Tongue (tissue), 2 donors: Measurements from ENCODE around the gene ADAMTSL1. TPM values are rescaled to one million over a fixed set of nuclear protein-coding genes. Genes with fewer than 3 reads are reported as not detected.

Source experiments
- DNase-seq: peaks from one replicate; pipeline ENCODE4 v3.0.0-alpha.2; 2015
- total RNA-seq: library from RNA; depleted of rRNA; stranded (reverse); fragments of >200 nt; gene quantifications from one replicate; pipeline ENCODE4 v1.2.3, GENCODE V29; 2014

Gene ADAMTSL1
- total RNA-seq, 1 donor from 2014 or later: 22.4 TPM

DNA sequence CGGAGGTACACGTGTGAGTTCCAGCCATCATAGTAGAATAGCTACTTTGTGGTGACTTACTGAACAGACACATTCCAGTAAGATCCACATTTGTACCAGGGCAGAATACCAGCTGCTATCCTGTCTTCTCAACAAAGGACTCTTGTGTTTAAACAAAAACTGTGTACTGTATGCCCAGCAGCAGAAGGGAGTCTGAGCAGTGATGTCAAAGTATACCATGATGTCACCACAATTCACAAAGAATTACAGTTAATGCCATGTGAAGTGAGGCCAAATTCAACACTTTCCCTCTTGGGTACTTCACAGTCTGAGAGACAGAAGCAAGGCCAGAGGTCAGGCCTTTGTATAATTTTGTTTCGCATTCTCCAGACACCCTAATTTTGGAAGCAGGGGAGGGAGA lies 137.0 kb downstream of the ADAMTSL1 start:
- DNase-seq: peak; percentile 90

DNA sequence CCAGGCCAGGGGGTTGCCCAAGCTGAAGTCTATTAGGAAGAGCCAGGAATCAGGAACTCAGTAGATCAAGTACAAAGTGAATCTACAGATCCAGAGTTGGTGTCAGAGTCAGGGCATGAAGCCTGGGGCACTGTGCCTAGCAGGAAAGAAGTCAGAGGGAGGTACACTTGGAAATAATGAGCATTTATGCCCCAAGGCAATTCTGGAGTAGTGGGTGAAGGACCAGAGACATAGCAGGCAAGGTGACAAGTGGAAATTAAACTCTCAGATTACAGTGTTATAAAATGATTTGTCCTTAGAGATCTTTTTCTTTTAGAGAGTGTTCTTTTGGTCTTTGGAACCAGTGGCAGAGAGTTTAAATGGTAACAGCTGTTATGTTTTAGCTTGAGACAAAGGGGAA lies 138.0 kb downstream of the ADAMTSL1 start:
- peak; percentile 43 for DNase-seq

DNA sequence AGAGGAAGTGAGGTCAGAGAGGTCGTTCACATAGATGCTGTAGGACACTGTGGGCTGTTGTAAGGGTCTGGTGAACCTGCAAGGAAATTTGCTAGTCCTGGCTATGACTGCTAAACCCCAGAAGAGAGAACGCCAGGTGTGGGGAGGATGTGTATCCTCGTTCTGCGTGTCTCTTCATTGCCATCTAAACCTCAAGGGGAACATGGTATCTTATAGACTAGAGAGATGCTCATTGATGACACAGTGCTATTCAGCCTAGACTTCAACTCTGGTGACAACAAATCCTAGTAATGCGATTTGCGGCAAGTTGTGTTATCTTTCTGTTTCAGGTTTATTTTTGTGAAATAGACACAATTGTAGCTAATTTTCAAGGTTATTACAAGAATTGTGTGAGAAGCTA lies 140.2 kb downstream of the ADAMTSL1 start:
- no peak for DNase-seq

DNA sequence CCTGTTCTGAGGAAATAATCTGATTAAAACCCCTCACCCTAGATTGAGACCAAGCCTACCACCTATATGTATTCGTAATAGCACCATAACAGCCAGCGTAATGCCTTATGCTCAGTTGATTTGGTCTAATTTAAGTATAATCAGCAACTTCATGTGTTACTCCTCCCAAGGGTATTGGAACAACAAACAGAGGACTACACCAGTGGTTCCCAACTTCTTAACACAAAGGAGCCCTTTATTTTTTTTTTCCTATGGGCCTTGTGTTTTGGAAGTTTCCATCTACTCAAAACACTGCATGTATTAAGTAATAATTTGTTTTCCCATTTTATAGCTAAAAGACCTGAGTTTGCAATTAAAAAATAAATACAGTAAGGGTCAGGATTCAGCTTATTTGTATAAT lies 140.7 kb downstream of the ADAMTSL1 start:
- DNase-seq: no peak

GRCh38 chr9:18616976-18617375 lies 143.0 kb downstream of the ADAMTSL1 start:
- no peak for DNase-seq

GRCh38 chr9:18617759-18618158 lies 143.8 kb downstream of the ADAMTSL1 start:
- DNase-seq: no peak

- no peak for DNase-seq
Observed at GRCh38 chr9:18618862-18619261, 144.9 kb downstream of the ADAMTSL1 start.

DNA sequence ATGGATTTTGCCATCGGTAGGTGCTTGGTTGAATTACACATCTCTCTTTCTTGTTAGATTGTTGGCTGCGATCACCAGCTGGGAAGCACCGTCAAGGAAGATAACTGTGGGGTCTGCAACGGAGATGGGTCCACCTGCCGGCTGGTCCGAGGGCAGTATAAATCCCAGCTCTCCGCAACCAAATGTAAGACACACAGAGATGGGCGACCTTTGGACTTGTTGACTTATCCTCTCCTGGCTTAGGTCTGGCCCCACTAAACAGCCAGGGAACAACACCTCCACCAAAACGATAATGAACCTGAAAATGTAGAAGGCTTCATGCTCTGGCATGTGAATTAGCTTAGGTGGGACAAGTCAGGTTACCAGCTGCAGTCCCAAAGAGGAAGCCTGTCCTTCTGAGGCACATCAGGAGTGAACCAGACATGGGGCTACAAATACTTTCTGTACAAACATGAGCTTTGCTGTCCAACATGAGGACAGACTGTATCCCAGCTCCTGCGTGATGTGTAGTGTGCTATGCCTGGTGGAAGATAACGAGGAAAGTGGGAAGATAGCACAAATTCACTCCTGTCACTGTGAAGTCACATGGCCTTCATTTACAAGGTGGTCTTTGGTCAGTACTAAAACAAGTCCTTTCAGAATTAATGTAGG lies 148.4 kb downstream of the ADAMTSL1 start:
- no peak for DNase-seq

DNA sequence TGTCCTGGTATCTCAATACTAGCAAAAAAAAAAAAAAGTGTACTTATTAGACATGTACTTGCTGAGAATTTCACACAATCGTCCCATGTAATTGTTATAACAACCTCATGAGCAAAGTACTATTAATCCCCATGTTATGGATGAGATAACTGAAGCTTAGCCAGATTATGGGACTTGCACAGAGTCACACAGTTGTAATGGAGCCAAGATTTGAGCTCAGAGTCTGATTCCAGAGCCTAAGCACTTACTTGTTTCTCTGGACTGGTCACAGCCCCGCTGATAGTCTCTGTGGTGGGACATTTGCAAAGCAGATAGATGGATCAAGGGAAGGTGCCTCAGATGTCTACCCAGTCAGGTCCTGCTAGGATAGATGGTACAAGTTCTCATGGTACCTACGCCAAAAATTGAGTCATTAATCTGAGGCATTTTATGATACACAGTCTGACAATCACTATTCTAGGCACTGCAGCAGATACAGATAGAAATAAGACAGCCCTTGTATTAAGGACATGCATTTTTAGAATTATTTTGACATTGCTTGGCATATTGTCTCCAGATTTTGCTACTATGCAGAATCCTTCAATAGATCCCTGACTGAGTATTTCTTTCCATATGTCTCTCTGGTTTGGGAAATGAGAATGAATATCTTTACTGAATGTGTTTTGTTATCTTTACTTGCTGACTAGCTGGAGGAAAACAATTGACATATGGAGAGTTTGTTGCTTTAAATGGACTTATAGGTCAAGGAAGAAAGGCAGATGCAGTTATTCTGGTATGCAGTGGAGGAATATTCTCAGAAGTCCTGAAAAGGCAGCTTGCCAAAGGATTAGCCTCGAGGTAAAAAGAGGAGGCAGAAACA lies 149.5 kb downstream of the ADAMTSL1 start:
- no peak for DNase-seq

DNA sequence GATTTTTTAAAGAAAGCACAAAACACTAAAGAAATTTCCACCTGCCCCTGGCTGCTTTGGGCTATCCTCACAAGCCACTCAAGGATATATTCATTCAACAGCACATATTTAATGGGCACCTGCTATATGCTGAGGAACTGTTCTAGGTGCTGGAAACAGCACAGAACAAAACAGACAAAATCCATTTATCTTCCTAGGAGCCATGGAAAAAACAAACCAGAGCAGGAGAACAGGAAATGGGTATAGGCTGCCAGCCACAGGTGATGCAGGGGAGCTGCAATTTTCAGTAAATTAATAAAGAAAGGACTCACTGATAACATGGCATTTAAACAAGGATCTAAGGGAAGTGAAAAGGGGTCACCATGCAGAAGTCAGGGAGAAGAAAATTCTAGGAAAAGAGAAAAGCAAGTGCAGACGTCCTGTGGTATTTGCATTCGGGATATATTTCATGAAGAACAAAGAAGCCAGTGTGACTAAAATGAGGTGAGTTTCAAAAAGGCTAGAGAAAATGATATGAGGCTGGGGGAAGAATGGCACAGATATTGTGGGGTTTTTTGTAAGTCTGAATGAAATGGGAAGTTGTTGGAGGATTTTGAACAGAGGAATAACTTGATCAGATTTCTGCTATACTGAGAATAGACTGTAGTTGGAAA lies 152.2 kb downstream of the ADAMTSL1 start:
- DNase-seq: no peak

- DNase-seq: no peak
Observed at GRCh38 chr9:18629136-18629535, 155.2 kb downstream of the ADAMTSL1 start.

GRCh38 chr9:18632632-18633403 lies 158.9 kb downstream of the ADAMTSL1 start:
- peak; percentile 17 for DNase-seq

DNA sequence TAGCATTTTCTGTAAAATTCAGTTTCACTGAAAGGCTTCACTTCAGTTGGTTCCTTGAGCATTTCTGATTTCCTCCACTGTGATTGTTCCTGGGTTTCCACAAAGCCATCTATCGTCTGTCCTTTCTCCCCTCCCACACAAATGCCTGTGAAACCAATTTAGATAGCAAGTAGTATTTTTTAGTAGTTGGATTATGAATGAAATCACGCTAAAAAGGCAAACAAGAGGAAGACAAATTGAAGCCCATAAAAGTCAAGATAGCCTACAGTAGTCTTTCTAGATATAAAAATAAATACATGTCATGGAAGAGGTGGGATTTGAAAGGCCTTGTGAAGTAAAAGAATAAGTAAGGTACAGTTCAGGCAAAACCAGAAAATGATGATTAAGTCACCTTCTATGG lies 162.8 kb downstream of the ADAMTSL1 start:
- DNase-seq: no peak

- no peak for DNase-seq
Observed at GRCh38 chr9:18638371-18639249, 164.7 kb downstream of the ADAMTSL1 start.

GRCh38 chr9:18639911-18640310 lies 166.0 kb downstream of the ADAMTSL1 start:
- DNase-seq: peak; percentile 56

DNA sequence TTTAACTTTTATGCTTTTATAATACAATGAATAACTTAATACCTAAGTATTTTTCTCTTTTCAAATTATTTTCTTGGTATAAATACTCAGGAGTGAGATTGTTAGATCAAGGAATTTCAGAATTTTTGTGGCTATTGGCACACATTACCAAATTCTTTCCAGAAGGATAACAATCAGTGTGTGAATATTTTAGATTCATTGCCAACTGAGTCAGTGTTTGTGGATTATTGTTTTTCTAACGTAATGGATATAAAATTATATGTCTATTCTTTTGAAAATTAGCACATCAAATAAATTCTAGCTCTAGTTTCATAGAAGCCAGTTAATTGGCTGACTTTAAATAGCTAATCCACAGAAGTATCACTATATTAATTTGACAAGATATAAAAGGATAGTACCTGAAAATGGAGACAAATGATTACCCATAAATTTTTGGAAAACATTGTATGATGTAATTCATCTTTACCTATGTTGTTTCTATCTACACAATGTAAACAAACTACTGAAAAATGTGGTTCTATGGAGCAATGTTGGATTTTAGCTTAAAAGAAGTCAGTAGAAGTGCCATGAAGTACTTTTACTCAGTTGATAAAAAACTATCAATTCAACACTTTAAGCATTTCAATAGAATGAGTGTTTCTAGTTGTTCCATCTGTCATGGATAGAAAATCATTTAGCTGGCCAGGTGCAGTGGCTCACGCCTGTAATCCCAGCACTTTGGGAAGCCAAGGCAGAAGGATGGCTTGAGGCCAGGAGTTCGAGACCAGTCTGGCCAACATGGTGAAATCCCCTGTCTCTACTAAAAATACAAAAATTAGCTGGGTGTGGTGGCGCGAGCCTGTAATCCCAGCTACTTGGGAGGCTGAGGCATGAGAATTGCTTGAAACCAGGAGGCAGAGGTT lies 185.1 kb downstream of the ADAMTSL1 start:
- no peak for DNase-seq

DNA sequence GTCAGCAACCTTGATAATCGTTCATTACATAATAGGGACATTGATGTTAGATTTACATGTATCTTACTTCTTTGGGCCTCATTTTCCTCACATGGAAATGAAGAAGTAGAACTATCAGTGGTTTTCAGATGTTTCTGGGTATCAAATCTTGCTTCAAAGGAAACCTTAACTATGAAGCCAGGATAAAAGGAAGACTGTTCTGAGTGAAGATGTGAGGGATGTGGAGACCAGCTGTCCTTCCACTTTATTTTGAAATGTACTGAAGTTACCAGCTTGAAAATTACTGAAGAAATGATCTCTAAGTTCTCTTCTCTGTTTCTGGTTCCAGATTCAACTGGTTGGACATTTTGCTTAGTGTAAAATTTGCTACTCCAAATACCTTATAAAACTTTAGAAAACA lies 186.0 kb downstream of the ADAMTSL1 start:
- DNase-seq: no peak

- no peak for DNase-seq
Observed at GRCh38 chr9:18662320-18662719, 188.4 kb downstream of the ADAMTSL1 start.

DNA sequence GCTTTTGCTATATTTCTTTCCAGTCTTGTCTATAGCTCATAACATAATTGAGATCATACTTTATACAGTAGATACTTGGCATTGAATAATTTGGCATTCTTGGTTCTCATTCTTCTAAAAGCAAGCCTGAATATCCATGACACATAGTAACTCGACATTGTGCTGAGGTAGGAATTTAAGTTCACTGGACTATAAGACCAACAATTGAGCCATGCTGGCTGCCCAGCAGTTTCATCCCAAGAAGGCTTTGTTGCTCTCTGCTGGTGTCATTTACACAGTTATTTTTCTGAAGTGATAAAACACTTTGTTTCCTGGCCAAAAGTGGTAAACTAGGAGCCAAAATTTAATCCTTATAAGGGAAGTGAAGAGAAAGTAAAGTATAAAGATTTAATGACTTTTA lies 192.0 kb downstream of the ADAMTSL1 start:
- no peak for DNase-seq

DNA sequence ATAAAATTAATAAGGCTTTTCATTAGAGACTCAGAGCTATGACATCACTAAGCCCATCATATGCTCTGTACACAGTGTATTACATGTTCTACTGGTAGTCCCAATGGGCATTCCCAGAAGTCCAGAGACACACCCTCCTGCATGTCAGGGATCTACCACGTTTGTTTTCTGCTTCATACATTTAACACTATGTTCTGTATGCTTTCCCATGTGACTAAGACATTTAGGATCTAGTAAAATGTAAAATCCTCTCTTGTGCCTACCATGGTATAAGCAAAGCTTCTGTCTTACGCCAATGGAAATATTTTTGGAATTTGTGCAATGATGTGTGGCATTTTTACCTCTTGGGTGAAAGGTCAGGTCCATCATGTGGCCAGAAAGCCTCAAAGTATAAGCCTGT lies 192.4 kb downstream of the ADAMTSL1 start:
- no peak for DNase-seq
